ENCODE data around the gene LRRFIP2. TPM values are rescaled to one million over a fixed set of nuclear protein-coding genes. Genes with fewer than 3 reads are reported as not detected.
"Not testable (repeated sequence)": the region's sequence is repeated elsewhere in the genome, so short reads cannot be mapped to it uniquely, and the experiment has no call there.

Gene LRRFIP2
- total RNA-seq, 1 donor from 2014 or later = 40.0 TPM

DNA sequence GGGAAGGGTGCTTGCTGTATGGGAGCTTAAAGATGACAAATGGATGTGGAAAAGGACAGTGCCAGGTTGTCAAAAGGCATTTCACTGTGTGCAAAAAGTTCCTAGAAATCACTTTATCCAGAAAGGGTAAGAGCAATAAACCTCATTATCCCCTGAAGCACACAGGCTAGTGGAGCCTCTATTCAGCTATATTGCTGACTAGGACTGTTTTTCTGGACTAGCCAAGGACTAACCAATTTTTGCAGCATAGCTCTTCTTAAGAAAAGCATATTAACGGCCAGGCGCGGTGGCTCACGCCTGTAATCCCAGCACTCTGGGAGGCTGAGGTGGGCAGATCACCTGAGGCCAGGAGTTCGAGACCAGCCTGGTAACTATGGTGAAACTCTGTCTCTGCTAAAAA lies 116.3 kb downstream of the LRRFIP2 start:
- TF ChIP-seq, protein P1, sequence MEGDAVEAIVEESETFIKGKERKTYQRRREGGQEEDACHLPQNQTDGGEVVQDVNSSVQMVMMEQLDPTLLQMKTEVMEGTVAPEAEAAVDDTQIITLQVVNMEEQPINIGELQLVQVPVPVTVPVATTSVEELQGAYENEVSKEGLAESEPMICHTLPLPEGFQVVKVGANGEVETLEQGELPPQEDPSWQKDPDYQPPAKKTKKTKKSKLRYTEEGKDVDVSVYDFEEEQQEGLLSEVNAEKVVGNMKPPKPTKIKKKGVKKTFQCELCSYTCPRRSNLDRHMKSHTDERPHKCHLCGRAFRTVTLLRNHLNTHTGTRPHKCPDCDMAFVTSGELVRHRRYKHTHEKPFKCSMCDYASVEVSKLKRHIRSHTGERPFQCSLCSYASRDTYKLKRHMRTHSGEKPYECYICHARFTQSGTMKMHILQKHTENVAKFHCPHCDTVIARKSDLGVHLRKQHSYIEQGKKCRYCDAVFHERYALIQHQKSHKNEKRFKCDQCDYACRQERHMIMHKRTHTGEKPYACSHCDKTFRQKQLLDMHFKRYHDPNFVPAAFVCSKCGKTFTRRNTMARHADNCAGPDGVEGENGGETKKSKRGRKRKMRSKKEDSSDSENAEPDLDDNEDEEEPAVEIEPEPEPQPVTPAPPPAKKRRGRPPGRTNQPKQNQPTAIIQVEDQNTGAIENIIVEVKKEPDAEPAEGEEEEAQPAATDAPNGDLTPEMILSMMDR (IDR thresholded peaks at IDR 0.05; ENCODE audit: unreplicated experiment) = no peak
- H3K4me1 Mint-ChIP-seq (ENCODE audit: unreplicated experiment) = peaks cover 9% of the 10 kb centered on the region
- H3K4me3 Mint-ChIP-seq (ENCODE audit: unreplicated experiment) = no peak overlapping the region
- H3K27me3 Mint-ChIP-seq (ENCODE audit: unreplicated experiment) = peaks cover 2% of the 10 kb centered on the region
- DNase-seq (ENCODE audit: low spot score) = no peak
- no peaks in the 10 kb centered on the region for H3K9me3 Mint-ChIP-seq (ENCODE audit: unreplicated experiment)
- peaks cover 27% of the 10 kb centered on the region for H3K36me3 Mint-ChIP-seq (ENCODE audit: low read depth, unreplicated experiment)
- H3K27ac Mint-ChIP-seq (ENCODE audit: unreplicated experiment) = no peak overlapping the region

- no peaks in the 10 kb centered on the region for H3K9me3 Mint-ChIP-seq (ENCODE audit: unreplicated experiment)
- peaks cover 20% of the 10 kb centered on the region for H3K36me3 Mint-ChIP-seq (ENCODE audit: low read depth, unreplicated experiment)
- TF ChIP-seq, protein P1 (IDR thresholded peaks at IDR 0.05; ENCODE audit: unreplicated experiment) = no peak
- peaks cover 9% of the 10 kb centered on the region for H3K4me1 Mint-ChIP-seq (ENCODE audit: unreplicated experiment)
- peaks cover 2% of the 10 kb centered on the region for H3K27me3 Mint-ChIP-seq (ENCODE audit: unreplicated experiment)
- no peak for DNase-seq (ENCODE audit: low spot score)
- peak overlapping the region; percentile 11 for H3K27ac Mint-ChIP-seq (ENCODE audit: unreplicated experiment)
- no peak overlapping the region for H3K4me3 Mint-ChIP-seq (ENCODE audit: unreplicated experiment)
Measured at GRCh38 chr3:37056826-37057225, 117.6 kb downstream of the LRRFIP2 start.

GRCh38 chr3:37055077-37055476 lies 119.3 kb downstream of the LRRFIP2 start:
- H3K4me3 Mint-ChIP-seq (ENCODE audit: unreplicated experiment); H3K27me3 Mint-ChIP-seq (ENCODE audit: unreplicated experiment); H3K4me1 Mint-ChIP-seq (ENCODE audit: unreplicated experiment); H3K9me3 Mint-ChIP-seq (ENCODE audit: unreplicated experiment); H3K27ac Mint-ChIP-seq (ENCODE audit: unreplicated experiment); DNase-seq (ENCODE audit: low spot score): not testable (repeated sequence)
- H3K36me3 Mint-ChIP-seq (ENCODE audit: low read depth, unreplicated experiment) = peaks cover 18% of the 10 kb centered on the region

GRCh38 chr3:37054370-37054769 lies 120.0 kb downstream of the LRRFIP2 start:
- no peak overlapping the region for H3K4me3 Mint-ChIP-seq (ENCODE audit: unreplicated experiment)
- TF ChIP-seq, protein P1 (IDR thresholded peaks at IDR 0.05; ENCODE audit: unreplicated experiment) = no peak
- H3K27ac Mint-ChIP-seq (ENCODE audit: unreplicated experiment) = no peak overlapping the region
- H3K4me1 Mint-ChIP-seq (ENCODE audit: unreplicated experiment) = peaks cover 6% of the 10 kb centered on the region
- H3K36me3 Mint-ChIP-seq (ENCODE audit: low read depth, unreplicated experiment) = peaks cover 17% of the 10 kb centered on the region
- peaks cover 2% of the 10 kb centered on the region for H3K27me3 Mint-ChIP-seq (ENCODE audit: unreplicated experiment)
- H3K9me3 Mint-ChIP-seq (ENCODE audit: unreplicated experiment) = no peaks in the 10 kb centered on the region
- DNase-seq (ENCODE audit: low spot score) = no peak

DNA sequence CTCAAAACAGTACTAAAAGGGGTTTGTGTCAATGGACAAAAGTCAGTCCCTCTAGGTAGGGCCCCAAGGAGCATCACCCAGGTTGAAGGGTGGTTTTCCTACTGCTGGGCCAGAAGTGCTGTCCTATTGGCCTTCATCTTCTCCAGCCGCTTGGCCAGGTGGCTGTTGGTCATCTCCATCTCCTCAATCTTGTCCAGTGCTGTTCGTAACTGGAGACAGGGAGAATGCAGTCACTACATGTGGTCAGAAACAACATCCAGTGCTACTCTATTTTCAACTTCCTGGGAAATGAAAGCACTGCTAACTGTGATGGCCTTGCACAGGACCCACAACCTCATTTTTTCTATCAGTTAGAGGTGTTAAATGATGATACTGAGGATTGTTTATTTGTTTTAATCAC lies 120.6 kb downstream of the LRRFIP2 start:
- no peak for DNase-seq (ENCODE audit: low spot score)
- H3K27ac Mint-ChIP-seq (ENCODE audit: unreplicated experiment) = no peak overlapping the region
- H3K4me1 Mint-ChIP-seq (ENCODE audit: unreplicated experiment) = peaks cover 6% of the 10 kb centered on the region
- H3K27me3 Mint-ChIP-seq (ENCODE audit: unreplicated experiment) = peaks cover 2% of the 10 kb centered on the region
- TF ChIP-seq, protein P1 (IDR thresholded peaks at IDR 0.05; ENCODE audit: unreplicated experiment) = no peak
- H3K36me3 Mint-ChIP-seq (ENCODE audit: low read depth, unreplicated experiment) = peaks cover 21% of the 10 kb centered on the region
- no peak overlapping the region for H3K4me3 Mint-ChIP-seq (ENCODE audit: unreplicated experiment)
- H3K9me3 Mint-ChIP-seq (ENCODE audit: unreplicated experiment) = no peaks in the 10 kb centered on the region

DNA sequence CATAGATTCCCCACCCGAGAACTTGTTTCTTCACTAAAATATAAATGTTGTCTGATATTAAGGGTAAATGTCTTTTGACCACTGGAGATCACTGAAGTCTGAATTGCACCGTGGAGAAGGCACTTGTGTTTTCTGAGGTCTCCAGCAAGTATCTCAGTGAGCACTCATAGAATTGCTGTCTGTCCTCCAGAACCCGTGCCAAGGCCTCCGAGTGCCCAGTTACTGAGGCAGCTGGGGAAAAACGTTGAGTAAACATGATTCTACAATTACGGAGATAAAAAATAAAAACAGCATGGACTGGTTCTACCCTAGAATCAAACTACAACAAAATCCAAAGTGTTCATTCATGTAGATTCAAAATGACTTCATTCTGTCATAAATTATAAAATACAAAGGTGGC lies 121.0 kb downstream of the LRRFIP2 start:
- no peak for DNase-seq (ENCODE audit: low spot score)
- peaks cover 21% of the 10 kb centered on the region for H3K36me3 Mint-ChIP-seq (ENCODE audit: low read depth, unreplicated experiment)
- H3K9me3 Mint-ChIP-seq (ENCODE audit: unreplicated experiment) = no peaks in the 10 kb centered on the region
- peaks cover 2% of the 10 kb centered on the region for H3K27me3 Mint-ChIP-seq (ENCODE audit: unreplicated experiment)
- no peak overlapping the region for H3K27ac Mint-ChIP-seq (ENCODE audit: unreplicated experiment)
- peaks cover 6% of the 10 kb centered on the region for H3K4me1 Mint-ChIP-seq (ENCODE audit: unreplicated experiment)
- H3K4me3 Mint-ChIP-seq (ENCODE audit: unreplicated experiment) = no peak overlapping the region
- TF ChIP-seq, protein P1 (IDR thresholded peaks at IDR 0.05; ENCODE audit: unreplicated experiment) = no peak
